ENCODE measurements around the gene PELI3. TPM values are rescaled to one million over a fixed set of nuclear protein-coding genes. Genes with fewer than 3 reads are reported as not detected.
"Not testable (repeated sequence)": the region's sequence is repeated elsewhere in the genome, so short reads cannot be mapped to it uniquely, and the experiment has no call there.

PELI3 gene
- total RNA-seq, 2 experiments from 2014 or later, result 5.7 to 7.0 TPM

DNA sequence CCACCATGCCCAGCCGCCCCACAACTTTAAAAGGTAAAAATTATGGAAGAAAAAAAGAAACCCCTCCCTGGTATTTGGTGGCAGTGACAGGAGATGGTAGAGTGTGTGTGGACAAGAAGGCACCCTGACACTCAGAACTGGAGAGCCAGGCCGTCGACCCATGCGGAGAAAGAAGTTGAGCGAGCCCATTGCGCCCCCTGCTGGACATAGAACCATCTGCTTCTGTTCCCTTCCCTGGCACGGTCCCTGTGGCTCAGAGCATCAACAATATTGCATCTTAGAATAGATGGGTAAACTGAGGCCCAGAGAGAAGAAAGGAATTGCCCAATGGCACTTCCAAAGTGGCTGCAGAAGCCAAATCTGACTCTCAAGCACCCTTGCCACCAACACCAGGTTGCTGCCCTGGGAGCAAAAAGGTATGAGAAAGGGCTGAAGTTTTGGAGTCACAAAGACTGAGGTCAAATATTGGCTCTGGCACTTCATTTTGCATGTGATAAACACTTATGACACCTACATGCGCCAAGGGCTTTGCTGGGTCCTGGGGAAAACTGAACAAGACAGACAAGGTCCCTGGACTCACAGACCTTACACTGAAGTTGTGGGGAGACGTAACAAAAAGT, 36.6 kb upstream of the PELI3 start:
- no peaks in the 10 kb centered on the region for H3K27me3 Mint-ChIP-seq
- peaks cover 25% of the 10 kb centered on the region for H3K36me3 Mint-ChIP-seq (ENCODE audit: low read depth)
- H3K4me1 Mint-ChIP-seq, result no peaks in the 10 kb centered on the region
- DNase-seq (peak; percentile 91), ATAC-seq (peak; percentile 97)
- no peak overlapping the region for H3K27ac Mint-ChIP-seq
- ChIA-PET POLR2A (no interaction called here), CTCF (interaction anchor here (0.7 to 3.8 kb wide), 15 partner anchors 8 to 169 kb away, joined by 3 to 28 read pairs (median 5); partner anchors contain the start of genes MRPL11 and NPAS4)
- H3K4me3 Mint-ChIP-seq, result no peak overlapping the region
- H3K9me3 Mint-ChIP-seq (ENCODE audit: low read depth), result no peaks in the 10 kb centered on the region
- intact Hi-C loops (cut with DNase I, micrococcal nuclease), result loop anchor here (1.0 to 10.0 kb wide), 4 partner anchors 22 to 245 kb away; partner anchors contain the start of gene RBM4B (in 1 of the 2)

GRCh38 chr11:66431287-66431686, 35.4 kb upstream of the PELI3 start:
- POLR2A ChIA-PET; ATAC-seq; H3K4me1 Mint-ChIP-seq; H3K4me3 Mint-ChIP-seq; H3K9me3 Mint-ChIP-seq (ENCODE audit: low read depth); DNase-seq; H3K27me3 Mint-ChIP-seq; H3K27ac Mint-ChIP-seq: not testable (repeated sequence)
- peaks cover 35% of the 10 kb centered on the region for H3K36me3 Mint-ChIP-seq (ENCODE audit: low read depth)
- intact Hi-C loops (cut with DNase I, micrococcal nuclease), result loop anchor here (2.0 to 10.0 kb wide), 3 partner anchors 44 to 244 kb away; partner anchors contain the start of gene RBM4B (in 1 of the 2)
- CTCF ChIA-PET, result interaction anchor here (0.7 to 3.8 kb wide), 8 partner anchors 8 to 187 kb away, joined by 3 to 15 read pairs (median 6); partner anchors contain the start of genes MRPL11 and NPAS4

GRCh38 chr11:66431871-66432329, 34.8 kb upstream of the PELI3 start:
- H3K27ac Mint-ChIP-seq; H3K4me1 Mint-ChIP-seq; DNase-seq; POLR2A ChIA-PET; H3K4me3 Mint-ChIP-seq; ATAC-seq; H3K9me3 Mint-ChIP-seq (ENCODE audit: low read depth); H3K27me3 Mint-ChIP-seq: not testable (repeated sequence)
- intact Hi-C loops (cut with DNase I, micrococcal nuclease), result loop anchor here (2.0 to 10.0 kb wide), 3 partner anchors 45 to 243 kb away; partner anchors contain the start of gene RBM4B (in 1 of the 2)
- peaks cover 42% of the 10 kb centered on the region for H3K36me3 Mint-ChIP-seq (ENCODE audit: low read depth)
- CTCF ChIA-PET, result interaction anchor here (0.7 to 1.0 kb wide), 3 partner anchors 10 to 46 kb away, joined by 3 to 6 read pairs (median 5); no protein-coding TSS in a partner anchor

- Mint-ChIP-seq H3K36me3 (ENCODE audit: low read depth) (peaks cover 41% of the 10 kb centered on the region), H3K27me3 (no peaks in the 10 kb centered on the region), H3K4me3 (no peak overlapping the region), H3K9me3 (ENCODE audit: low read depth) (no peaks in the 10 kb centered on the region), H3K27ac (no peak overlapping the region), H3K4me1 (peaks cover 3% of the 10 kb centered on the region)
- intact Hi-C loops (cut with DNase I, micrococcal nuclease), result loop anchor here (5.0 to 10.0 kb wide), 2 partner anchors 45 to 242 kb away; partner anchors contain the start of gene RBM4B (in 1 of the 2)
- ChIA-PET POLR2A (interaction anchor here (0.7 kb wide), 1 partner anchor 930 kb away, joined by 8 read pairs; no protein-coding TSS in a partner anchor), CTCF (interaction anchor here (0.6 to 2.0 kb wide), 8 partner anchors 11 to 593 kb away, joined by 3 to 6 read pairs (median 4); no protein-coding TSS in a partner anchor)
- DNase-seq, result no peak
- no peak for ATAC-seq
These were observed 34.1 kb upstream of the PELI3 start for GRCh38 chr11:66432597-66432996.

GRCh38 chr11:66437979-66438503, 28.7 kb upstream of the PELI3 start:
- Mint-ChIP-seq H3K27me3 (no peaks in the 10 kb centered on the region), H3K27ac (peak overlapping the region; percentile 98), H3K4me3 (peak overlapping the region; percentile 85), H3K36me3 (ENCODE audit: low read depth) (peaks cover 24% of the 10 kb centered on the region), H3K4me1 (peaks cover 8% of the 10 kb centered on the region), H3K9me3 (ENCODE audit: low read depth) (peaks cover under 1% of the 10 kb centered on the region)
- no peak for ATAC-seq
- DNase-seq, result no peak
- ChIA-PET CTCF (interaction anchor here (0.5 to 1.8 kb wide), 19 partner anchors 7 to 1683 kb away, joined by 3 to 16 read pairs (median 6); partner anchors contain the start of genes BBS1, CTSF, NPAS4 and RBM4B), POLR2A (interaction anchor here (0.6 to 1.6 kb wide), 5 partner anchors 20 to 239 kb away, joined by 3 to 12 read pairs (median 6); partner anchors contain the start of genes DPP3, PELI3, RBM14 and RBM4B)
- intact Hi-C loops (cut with DNase I, micrococcal nuclease), result loop anchor here (1.0 to 10.0 kb wide), 8 partner anchors 29 to 717 kb away; partner anchors contain the start of genes DPP3 (in 1 of the 2), PELI3 (in 1 of the 2), RBM4B (in 1 of the 2) and RNASEH2C (in 1 of the 2)

- DNase-seq (peak; percentile 94), ATAC-seq (peak; percentile 99)
- peaks cover 8% of the 10 kb centered on the region for H3K4me1 Mint-ChIP-seq
- CTCF ChIA-PET, result interaction anchor here (0.5 to 1.8 kb wide), 27 partner anchors 8 to 1684 kb away, joined by 3 to 16 read pairs (median 4); partner anchors contain the start of genes BBS1, CTSF, NPAS4 and PELI3
- H3K27ac Mint-ChIP-seq, result peak within 1 kb of the TSS; percentile 98
- POLR2A ChIA-PET, result interaction anchor here (0.6 to 1.6 kb wide), 6 partner anchors 21 to 239 kb away, joined by 3 to 12 read pairs (median 5); partner anchors contain the start of genes DPP3, PELI3, RBM14 and RBM4B
- intact Hi-C loops (cut with DNase I, micrococcal nuclease), result loop anchor here (1.0 to 10.0 kb wide), 14 partner anchors 17 to 718 kb away; partner anchors contain the start of genes DPP3 (in 2 of the 2), PELI3 (in 2 of the 2), ACTN3 (in 1 of the 2) and BBS1 (in 1 of the 2)
- H3K4me3 Mint-ChIP-seq, result peak within 1 kb of the TSS; percentile 85
- peaks cover 8% of the 10 kb centered on the region for H3K9me3 Mint-ChIP-seq (ENCODE audit: low read depth)
- peaks cover 28% of the 10 kb centered on the region for H3K36me3 Mint-ChIP-seq (ENCODE audit: low read depth)
- no peaks in the 10 kb centered on the region for H3K27me3 Mint-ChIP-seq
These were observed 27.9 kb upstream of the PELI3 start, which contains the start of gene MRPL11 for GRCh38 chr11:66438504-66439466. Gene MRPL11 (minus strand): TSS chr11:66438848. CDS start chr11:66438754, 94 bp downstream.

DNA sequence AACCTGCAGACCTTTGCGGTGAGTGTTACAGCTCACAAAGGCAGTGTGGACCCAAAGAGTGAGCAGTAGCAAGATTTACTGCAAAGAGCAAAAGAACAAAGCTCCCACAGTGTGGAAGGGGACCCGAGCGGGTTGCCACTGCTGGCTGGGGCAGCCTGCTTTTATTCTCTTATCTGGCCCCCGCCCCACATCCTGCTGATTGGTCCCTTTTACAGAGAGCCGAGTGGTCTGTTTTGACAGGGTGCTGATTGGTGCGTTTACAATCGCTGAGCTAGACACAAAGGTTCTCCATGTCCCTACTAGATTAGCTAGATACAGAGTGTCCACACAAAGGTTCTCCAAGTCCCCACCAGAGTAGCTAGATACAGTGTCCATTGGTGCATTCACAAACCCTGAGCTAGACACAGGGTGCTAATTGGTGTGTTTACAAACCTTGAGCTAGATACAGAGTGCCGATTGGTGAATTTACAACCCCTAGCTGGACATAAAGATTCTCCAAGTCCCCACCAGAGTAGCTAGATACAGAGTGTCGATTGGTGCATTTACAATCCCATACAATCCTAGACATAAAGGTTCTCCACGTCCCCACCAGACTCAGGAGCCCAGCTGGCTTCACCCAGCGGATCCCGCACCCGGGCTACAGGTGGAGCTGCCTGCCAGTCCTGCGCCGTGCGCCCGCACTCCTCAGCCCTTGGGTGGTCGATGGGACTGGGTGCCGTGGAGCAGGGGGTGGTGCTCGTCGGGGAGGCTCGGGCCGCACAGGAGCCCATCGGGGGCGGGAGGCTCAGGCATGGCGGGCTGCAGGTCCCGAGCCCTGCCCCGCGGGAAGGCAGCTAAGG, 26.4 kb upstream of the PELI3 start:
- CTCF ChIA-PET, result interaction anchor here (0.8 to 0.9 kb wide), 2 partner anchors 19 to 55 kb away, joined by 3 to 4 read pairs; partner anchors contain the start of gene NPAS4
- POLR2A ChIA-PET; DNase-seq; H3K27ac Mint-ChIP-seq; H3K9me3 Mint-ChIP-seq (ENCODE audit: low read depth); H3K4me1 Mint-ChIP-seq; H3K27me3 Mint-ChIP-seq; ATAC-seq; intact Hi-C loops (cut with DNase I, micrococcal nuclease); H3K4me3 Mint-ChIP-seq: not testable (repeated sequence)
- peaks cover 22% of the 10 kb centered on the region for H3K36me3 Mint-ChIP-seq (ENCODE audit: low read depth)

GRCh38 chr11:66440940-66441282, 25.8 kb upstream of the PELI3 start:
- POLR2A ChIA-PET, H3K27me3 Mint-ChIP-seq: not testable (repeated sequence)
- CTCF ChIA-PET, result interaction anchor here (0.8 to 0.9 kb wide), 2 partner anchors 19 to 55 kb away, joined by 3 to 4 read pairs; partner anchors contain the start of gene NPAS4

GRCh38 chr11:66443602-66444001, 23.1 kb upstream of the PELI3 start:
- Mint-ChIP-seq H3K4me3 (no peak overlapping the region), H3K27me3 (no peaks in the 10 kb centered on the region), H3K36me3 (ENCODE audit: low read depth) (peaks cover 7% of the 10 kb centered on the region), H3K27ac (no peak overlapping the region), H3K9me3 (ENCODE audit: low read depth) (peaks cover 9% of the 10 kb centered on the region), H3K4me1 (no peaks in the 10 kb centered on the region)
- ATAC-seq (no peak), DNase-seq (no peak)
- ChIA-PET CTCF (no interaction called here), POLR2A (no interaction called here)
- intact Hi-C loops (cut with DNase I, micrococcal nuclease), result no loop called here

More at GRCh38 chr11:66440940-66441282, 25.8 kb upstream of the PELI3 start:
- H3K4me3 Mint-ChIP-seq; H3K4me1 Mint-ChIP-seq; H3K27ac Mint-ChIP-seq; DNase-seq; intact Hi-C loops (cut with DNase I, micrococcal nuclease); ATAC-seq; H3K9me3 Mint-ChIP-seq (ENCODE audit: low read depth): not testable (repeated sequence)
- peaks cover 17% of the 10 kb centered on the region for H3K36me3 Mint-ChIP-seq (ENCODE audit: low read depth)

Data from activated CD4-positive, alpha-beta T cell treated with anti-CD3 and anti-CD28 coated beads for 36 hours (primary cell).